Measurements from ENCODE around the gene PKD2L2.

- TF ChIP-seq POLR2A (IDR thresholded peaks at IDR 0.05) (no peak), CTCF (IDR thresholded peaks at IDR 0.05) (no peak)
These were observed 45.5 kb upstream of the PKD2L2 start for GRCh38 chr5:137843676-137844299.

Measured in thyroid gland (tissue), 4 donors.